Prostate gland (tissue), 2 donors: Measurements from ENCODE around the gene HOXA4.

Experiments used
- POLR2A ChIP-seq: fragments of 450-650 bp; IDR thresholded peaks from one replicate; pipeline ENCODE4 v1.6.1; 2016; ENCODE audit warnings: antibody characterized with exemption, mild to moderate bottlenecking
- TF ChIP-seq, protein P1 (sequence below), 4 experiments: fragments of 200-600 bp in 2 of 4; fragments of 450-650 bp in 2 of 4; sonication (generic) in 2 of 4; IDR thresholded peaks; 1 replicate in 3 of 4; 2 replicates in 1 of 4; pipeline ENCODE4 v1.5.1; 2016 to 2019; ENCODE audit warnings: antibody characterized with exemption in 4 of 4, mild to moderate bottlenecking in 2 of 4, moderate library complexity in 2 of 4

GRCh38 chr7:27174874-27175625 lies 44.5 kb upstream of the HOXA4 start:
- TF ChIP-seq, protein P1, sequence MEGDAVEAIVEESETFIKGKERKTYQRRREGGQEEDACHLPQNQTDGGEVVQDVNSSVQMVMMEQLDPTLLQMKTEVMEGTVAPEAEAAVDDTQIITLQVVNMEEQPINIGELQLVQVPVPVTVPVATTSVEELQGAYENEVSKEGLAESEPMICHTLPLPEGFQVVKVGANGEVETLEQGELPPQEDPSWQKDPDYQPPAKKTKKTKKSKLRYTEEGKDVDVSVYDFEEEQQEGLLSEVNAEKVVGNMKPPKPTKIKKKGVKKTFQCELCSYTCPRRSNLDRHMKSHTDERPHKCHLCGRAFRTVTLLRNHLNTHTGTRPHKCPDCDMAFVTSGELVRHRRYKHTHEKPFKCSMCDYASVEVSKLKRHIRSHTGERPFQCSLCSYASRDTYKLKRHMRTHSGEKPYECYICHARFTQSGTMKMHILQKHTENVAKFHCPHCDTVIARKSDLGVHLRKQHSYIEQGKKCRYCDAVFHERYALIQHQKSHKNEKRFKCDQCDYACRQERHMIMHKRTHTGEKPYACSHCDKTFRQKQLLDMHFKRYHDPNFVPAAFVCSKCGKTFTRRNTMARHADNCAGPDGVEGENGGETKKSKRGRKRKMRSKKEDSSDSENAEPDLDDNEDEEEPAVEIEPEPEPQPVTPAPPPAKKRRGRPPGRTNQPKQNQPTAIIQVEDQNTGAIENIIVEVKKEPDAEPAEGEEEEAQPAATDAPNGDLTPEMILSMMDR (IDR thresholded peaks at IDR 0.05) = no peak
- TF ChIP-seq POLR2A = peak; percentile 92
